Uterus (tissue), 4 donors: ENCODE data around the gene ZNRD2. TPM values are rescaled to one million over a fixed set of nuclear protein-coding genes. Genes with fewer than 3 reads are reported as not detected.

Experiments
- DNase-seq, 2 donors: peaks; one replicate each; pipeline ENCODE4 v3.0.0-alpha.2; 2019 to 2020
- H3K27ac ChIP-seq, 2 donors: fragments of 200-600 bp; sonication (generic); 1 replicate in 1 of 2; 2 replicates in 1 of 2; pipeline ENCODE4 v1.5.1; 2016 to 2018
- H3K27me3 ChIP-seq, 2 donors: fragments of 200-600 bp; sonication (generic); one replicate each; pipeline ENCODE4 v1.5.1; 2018 to 2019; ENCODE audit warnings: control low read depth in 1 of 2
- H3K36me3 ChIP-seq, 2 donors: fragments of 200-600 bp; sonication (generic); one replicate each; pipeline ENCODE4 v1.5.1; 2019; ENCODE audit warnings: control low read depth in 1 of 2
- H3K4me1 ChIP-seq, 2 donors: fragments of 200-600 bp; sonication (generic); one replicate each; pipeline ENCODE4 v1.5.1; 2018 to 2019; ENCODE audit warnings: control low read depth in 1 of 2
- H3K4me3 ChIP-seq, 2 donors: fragments of 200-600 bp; sonication (generic); 1 replicate in 1 of 2; 2 replicates in 1 of 2; pipeline ENCODE4 v1.5.1; 2018 to 2019; ENCODE audit warnings: mild to moderate bottlenecking in 1 of 2
- H3K9me3 ChIP-seq, 2 donors: fragments of 200-600 bp; sonication (generic); one replicate each; pipeline ENCODE4 v1.5.1; 2019; ENCODE audit warnings: control low read depth in 1 of 2
- CTCF ChIP-seq, 4 experiments: fragments of 200-600 bp in 2 of 4; fragments of 450-650 bp in 2 of 4; sonication (generic) in 2 of 4; IDR thresholded peaks; one replicate each; pipeline ENCODE4 v1.5.1; 2016 to 2019; ENCODE audit warnings: antibody characterized with exemption in 4 of 4, mild to moderate bottlenecking in 2 of 4, moderate library complexity in 1 of 4
- POLR2A ChIP-seq, 2 donors: fragments of 450-650 bp; IDR thresholded peaks; one replicate each; pipeline ENCODE4 v1.6.1; 2016; ENCODE audit warnings: antibody characterized with exemption in 2 of 2, mild to moderate bottlenecking in 1 of 2, moderate library complexity in 1 of 2
- intact Hi-C: fragments of 100-400 bp; cut with DNase I; formaldehyde crosslinking; loops from one replicate; pipeline ENCODE4 v1.15.1; 2023; ENCODE audit warnings: low total_unique reads
- total RNA-seq, 4 donors: library from RNA; depleted of rRNA in 3 of 4; stranded (reverse); fragments of >200 nt in 3 of 4; gene quantifications; one replicate each; pipeline versions ENCODE4 v1.1.0 to v1.2.4, GENCODE V29; 2014 to 2023
- donor health status: DM: yes; HTN: yes; CAD: no.

Gene ZNRD2
- total RNA-seq, 4 donors from 2014 or later = 12.3 to 42.6 (median 31.6) TPM

DNA sequence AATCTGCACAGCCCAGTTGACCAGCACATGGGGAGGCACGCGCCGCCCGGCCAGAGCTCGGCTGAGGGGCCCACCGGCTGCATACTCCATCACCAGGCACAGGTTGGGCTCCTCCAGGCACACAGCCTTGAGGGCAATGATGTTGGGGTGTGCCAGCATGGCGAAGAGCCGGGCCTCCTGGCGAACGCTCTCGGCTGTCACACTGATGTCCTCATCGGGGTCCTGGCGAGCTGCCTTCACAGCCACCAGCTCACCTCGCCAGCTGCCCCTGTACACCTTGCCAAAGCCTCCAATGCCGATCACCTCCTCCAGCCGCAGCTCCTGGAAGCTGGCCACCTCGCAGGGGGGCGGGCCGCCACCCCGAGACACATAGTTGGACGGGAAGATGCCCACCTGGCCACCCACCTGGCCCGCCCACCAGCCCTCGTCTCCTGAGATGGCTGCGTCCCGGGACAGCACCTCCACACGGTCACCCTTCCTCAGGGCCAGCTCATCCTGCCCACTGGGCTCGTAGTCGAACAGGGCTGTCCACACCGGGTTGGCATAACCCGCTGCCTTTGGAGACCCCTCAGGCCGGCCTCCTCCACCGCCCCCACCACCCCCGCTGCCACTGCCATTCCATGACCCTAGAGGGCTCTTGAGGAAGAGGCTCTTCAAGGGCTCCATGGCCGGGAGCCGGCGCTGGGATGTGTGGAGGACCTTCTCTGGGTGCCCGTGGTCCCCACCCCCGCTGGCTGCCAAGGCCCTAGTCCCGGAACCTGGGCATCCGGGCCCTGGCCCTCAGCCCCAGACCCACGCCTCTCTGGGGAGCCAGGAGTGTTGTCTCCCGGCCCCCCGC lies 43.0 kb downstream of the ZNRD2 start:
- Histone ChIP-seq H3K27ac (peak overlapping the region; percentile 86 to 87), H3K36me3 (no peaks in the 10 kb centered on the region), H3K27me3 (no peaks in the 10 kb centered on the region), H3K4me3 (peak overlapping the region; percentile 68 to 86), H3K4me1 (peaks cover 0 to 22% of the 10 kb centered on the region in 2 donors), H3K9me3 (no peaks in the 10 kb centered on the region)
- intact Hi-C loops = no loop called here
- DNase-seq = peak; percentile 52 to 59
- no peak for TF ChIP-seq CTCF (IDR thresholded peaks at IDR 0.05)
- no peak for TF ChIP-seq POLR2A (IDR thresholded peaks at IDR 0.05)

GRCh38 chr11:65615229-65615949 lies 45.1 kb downstream of the ZNRD2 start, which contains the start of gene PCNX3:
TSS of gene PCNX3 (plus strand) at chr11:65615776. CDS start at chr11:65616312, 536 bp downstream.
- intact Hi-C loops = no loop called here
- H3K9me3 ChIP-seq = no peaks in the 10 kb centered on the region
- no peaks in the 10 kb centered on the region for H3K27me3 ChIP-seq
- H3K27ac ChIP-seq = peak within 1 kb of the TSS; percentile 86 to 87
- DNase-seq = peak; percentile 100
- peak within 1 kb of the TSS; percentile 87 to 93 for H3K4me3 ChIP-seq
- peaks cover 0 to 19% of the 10 kb centered on the region in 2 donors for H3K4me1 ChIP-seq
- no peaks in the 10 kb centered on the region for H3K36me3 ChIP-seq
- peak in 1 of 4 experiments; percentile 58 for TF ChIP-seq CTCF (IDR thresholded peaks at IDR 0.05)
- TF ChIP-seq POLR2A (IDR thresholded peaks at IDR 0.05) = peak; percentile 48 to 62

DNA sequence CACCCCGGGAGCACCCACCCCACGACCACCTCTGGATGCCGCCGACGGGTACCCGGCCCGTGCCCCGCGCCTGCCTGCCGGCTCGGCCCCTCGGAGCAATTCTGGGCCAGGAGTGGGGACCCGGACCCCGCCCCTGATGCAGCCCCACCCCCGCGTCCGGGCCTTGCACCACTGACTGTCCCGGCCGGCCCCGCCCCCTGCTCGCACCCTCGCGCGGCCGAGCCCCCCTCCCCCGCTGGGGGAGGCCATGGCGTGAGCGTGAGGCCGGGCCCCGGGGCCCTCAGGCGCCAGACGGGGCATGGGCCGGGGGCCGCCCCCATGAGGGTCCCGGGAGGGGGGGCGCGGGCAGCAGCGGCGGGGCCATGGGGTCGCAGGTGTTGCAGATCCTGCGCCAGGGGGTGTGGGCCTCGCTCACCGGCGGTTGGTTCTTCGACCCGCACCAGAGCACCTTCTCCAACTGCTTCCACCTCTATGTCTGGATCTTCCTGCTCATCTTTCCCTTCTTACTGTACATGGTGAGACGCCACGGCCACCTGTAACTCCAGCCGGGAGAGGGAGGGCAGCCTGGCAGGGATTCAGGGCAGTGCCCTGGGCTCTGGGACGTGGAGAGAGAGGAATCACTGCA lies 45.8 kb downstream of the ZNRD2 start:
- Histone ChIP-seq H3K9me3 (no peaks in the 10 kb centered on the region), H3K4me1 (peaks cover 0 to 19% of the 10 kb centered on the region in 2 donors), H3K27ac (peak overlapping the region; percentile 75 to 87), H3K4me3 (peak overlapping the region; percentile 87 to 93), H3K36me3 (no peaks in the 10 kb centered on the region), H3K27me3 (no peaks in the 10 kb centered on the region)
- no peak for TF ChIP-seq CTCF (IDR thresholded peaks at IDR 0.05)
- no peak for TF ChIP-seq POLR2A (IDR thresholded peaks at IDR 0.05)
- intact Hi-C loops = no loop called here
- DNase-seq = no peak

GRCh38 chr11:65616575-65617001 lies 46.3 kb downstream of the ZNRD2 start:
- H3K4me1 ChIP-seq = peaks cover 0 to 19% of the 10 kb centered on the region in 2 donors

More at GRCh38 chr11:65616575-65617001, 46.3 kb downstream of the ZNRD2 start:
- no peak for TF ChIP-seq POLR2A (IDR thresholded peaks at IDR 0.05)
- no peak for TF ChIP-seq CTCF (IDR thresholded peaks at IDR 0.05)
- Histone ChIP-seq H3K27ac (peak overlapping the region in 1 of 2 donors; percentile 87), H3K27me3 (no peaks in the 10 kb centered on the region), H3K4me3 (peak overlapping the region; percentile 87 to 93), H3K36me3 (no peaks in the 10 kb centered on the region), H3K9me3 (no peaks in the 10 kb centered on the region)
- intact Hi-C loops = no loop called here
- DNase-seq = no peak
